MCF 10A (cell line): ENCODE data around the gene PSMB10. TPM values are rescaled to one million over a fixed set of nuclear protein-coding genes. Genes with fewer than 3 reads are reported as not detected.

ENCODE experiments used
- BruUV-seq: library from RNA; stranded (reverse); fragments of 400-500 nt; replicated peaks from 2 replicates; lab custom pipeline; 2021; lab: Mats Ljungman, UMichigan
- CTCF ChIA-PET: fragments of 300-600 bp; sonication (Branson Sonifier 250); formaldehyde crosslinking; extraction: SDS; loops from one replicate; lab custom pipeline; 2021; ENCODE audit warnings: antibody characterized with exemption, inconsistent platforms; lab: Yijun Ruan, JAX
- POLR2A ChIA-PET: fragments of 300-600, 350-650 bp; sonication (Branson Sonifier 250); formaldehyde crosslinking; extraction: SDS; loops from one replicate; lab custom pipeline; 2020; ENCODE audit warnings: antibody characterized with exemption, inconsistent platforms; lab: Yijun Ruan, JAX
- DNase-seq: peaks from one replicate; pipeline ENCODE4 v3.0.0-alpha.2; 2018; ENCODE audit not compliant: unreplicated experiment
- H3K27ac Mint-ChIP-seq: one replicate; pipeline ENCODE4 v1.8.0; 2022; ENCODE audit warnings: mild to moderate bottlenecking, low read depth, mixed read lengths; ENCODE audit not compliant: unreplicated experiment
- H3K27me3 Mint-ChIP-seq: one replicate; pipeline ENCODE4 v1.8.0; 2022; ENCODE audit warnings: mixed read lengths; ENCODE audit not compliant: insufficient read depth, unreplicated experiment
- H3K36me3 Mint-ChIP-seq: one replicate; pipeline ENCODE4 v1.8.0; 2022; ENCODE audit warnings: mild to moderate bottlenecking, moderate library complexity, mixed read lengths; ENCODE audit not compliant: insufficient read depth, unreplicated experiment
- H3K4me1 Mint-ChIP-seq: one replicate; pipeline ENCODE4 v1.8.0; 2022; ENCODE audit warnings: mixed read lengths; ENCODE audit not compliant: insufficient read depth, unreplicated experiment
- H3K4me3 Mint-ChIP-seq: one replicate; pipeline ENCODE4 v1.8.0; 2022; ENCODE audit warnings: mild to moderate bottlenecking, moderate library complexity, mixed read lengths; ENCODE audit not compliant: unreplicated experiment
- H3K9me3 Mint-ChIP-seq: one replicate; pipeline ENCODE4 v1.8.0; 2022; ENCODE audit warnings: mixed read lengths; ENCODE audit not compliant: unreplicated experiment
- CTCF ChIP-seq: fragments of 200-600 bp; IDR thresholded peaks from one replicate; pipeline ENCODE4 v1.8.0; 2022; ENCODE audit warnings: antibody characterized with exemption, mild to moderate bottlenecking; ENCODE audit not compliant: unreplicated experiment
- intact Hi-C: fragments of 100-400 bp; cut with micrococcal nuclease; formaldehyde crosslinking; loops from 2 replicates; pipeline ENCODE4 v1.14.1; 2022
- total RNA-seq: library from RNA; stranded (reverse); gene quantifications from 2 replicates; pipeline ENCODE4 v1.2.3, GENCODE V29; 2022

The PSMB10 gene
- total RNA-seq, 1 experiment from 2014 or later = 32.7 TPM

GRCh38 chr16:67930191-67930590 is 6.5 kb downstream of the PSMB10 start:
- no peak for DNase-seq
- Mint-ChIP-seq H3K27me3 (no peaks in the 10 kb centered on the region), H3K4me1 (peaks cover 15% of the 10 kb centered on the region), H3K4me3 (no peak overlapping the region), H3K9me3 (no peaks in the 10 kb centered on the region), H3K36me3 (peaks cover 33% of the 10 kb centered on the region), H3K27ac (no peak overlapping the region)
- POLR2A ChIA-PET = no interaction called here
- CTCF ChIA-PET = interaction anchor here (0.6 to 6.1 kb wide), 6 partner anchors 12 to 409 kb away, joined by 3 to 67 read pairs (median 8); partner anchors contain the start of genes CTCF and NRN1L
- intact Hi-C loops = no loop called here
- no peak for TF ChIP-seq CTCF
- no TSS peak for BruUV-seq

GRCh38 chr16:67928561-67929364 is 7.9 kb downstream of the PSMB10 start:
- H3K4me3 Mint-ChIP-seq = no peak overlapping the region
- peaks cover 24% of the 10 kb centered on the region for H3K36me3 Mint-ChIP-seq
- DNase-seq = peak; percentile 75
- peaks cover under 1% of the 10 kb centered on the region for H3K4me1 Mint-ChIP-seq
- no peaks in the 10 kb centered on the region for H3K9me3 Mint-ChIP-seq
- CTCF ChIA-PET = interaction anchor here (0.6 to 6.1 kb wide), 26 partner anchors 10 to 736 kb away, joined by 3 to 67 read pairs (median 3); partner anchors contain the start of gene NRN1L
- peak; percentile 86 for TF ChIP-seq CTCF
- H3K27ac Mint-ChIP-seq = no peak overlapping the region
- POLR2A ChIA-PET = interaction anchor here (0.6 to 0.9 kb wide), 2 partner anchors 14 to 35 kb away, joined by 3 to 4 read pairs; partner anchors contain the start of gene PSKH1
- H3K27me3 Mint-ChIP-seq = no peaks in the 10 kb centered on the region
- no TSS peak for BruUV-seq
- intact Hi-C loops = loop anchor here (1.0 to 5.0 kb wide), 5 partner anchors 45 to 407 kb away; no protein-coding TSS in a partner anchor

- Mint-ChIP-seq H3K4me1 (no peaks in the 10 kb centered on the region), H3K9me3 (no peaks in the 10 kb centered on the region), H3K27me3 (no peaks in the 10 kb centered on the region), H3K4me3 (no peak overlapping the region), H3K36me3 (peaks cover 22% of the 10 kb centered on the region), H3K27ac (no peak overlapping the region)
- ChIA-PET CTCF (interaction anchor here (0.7 to 6.1 kb wide), 12 partner anchors 12 to 737 kb away, joined by 3 to 67 read pairs (median 5); partner anchors contain the start of gene NRN1L), POLR2A (no interaction called here)
- no TSS peak for BruUV-seq
- TF ChIP-seq CTCF = no peak
- intact Hi-C loops = loop anchor here (1.0 to 5.0 kb wide), 5 partner anchors 45 to 407 kb away; no protein-coding TSS in a partner anchor
- no peak for DNase-seq
These were observed 8.5 kb downstream of the PSMB10 start for GRCh38 chr16:67928147-67928546.
